Brain microvascular endothelial cell (primary cell): ENCODE data around the gene BTBD2.
A peak's percentile ranks its signal among the peaks of the same experiment; 100 is the strongest.

Experiments
- DNase-seq: peaks from one replicate; pipeline ENCODE4 v3.0.0-alpha.2; 2020
- H3K27ac ChIP-seq: fragments of 250-450 bp; sonication (Bioruptor Pico); 2 replicates; pipeline ENCODE4 v1.5.1; 2020; ENCODE audit warnings: mild to moderate bottlenecking, moderate library complexity
- H3K27me3 ChIP-seq: fragments of 250-450 bp; sonication (Bioruptor Pico); replicated peaks from 2 replicates; pipeline ENCODE4 v1.5.1; 2020; ENCODE audit warnings: mild to moderate bottlenecking
- H3K36me3 ChIP-seq: fragments of 250-450 bp; sonication (Bioruptor Pico); replicated peaks from 2 replicates; pipeline ENCODE4 v1.5.1; 2020; ENCODE audit warnings: mild to moderate bottlenecking
- H3K4me3 ChIP-seq: 2 replicates; pipeline ENCODE4 v1.5.1; 2011; ENCODE audit warnings: low read depth, mild to moderate bottlenecking, control low read depth, low read length, moderate library complexity
- CTCF ChIP-seq: IDR thresholded peaks from 2 replicates; pipeline ENCODE4 v1.5.1; 2011; ENCODE audit warnings: low read depth, mild to moderate bottlenecking, moderate library complexity, low read length, control low read depth, inconsistent platforms; ENCODE audit errors: missing control alignments
- in situ Hi-C: cut with HindIII; loops from 2 replicates; pipeline ENCODE4 v1.10.0; 2017; ENCODE audit warnings: low sequenced_read_pairs, low pct_ligation_motif_present

The BTBD2 gene

GRCh38 chr19:2061495-2062388 lies 46.2 kb upstream of the BTBD2 start:
- peak; percentile 1 for TF ChIP-seq CTCF
- H3K4me3 ChIP-seq = peak overlapping the region; percentile 63
- no peaks in the 10 kb centered on the region for H3K27me3 ChIP-seq
- in situ Hi-C loops = no loop called here
- DNase-seq = peak; percentile 98
- H3K36me3 ChIP-seq = no peaks in the 10 kb centered on the region
- H3K27ac ChIP-seq = peak overlapping the region; percentile 99

- Histone ChIP-seq H3K4me3 (peak overlapping the region; percentile 44), H3K27ac (peak overlapping the region; percentile 99), H3K27me3 (no peaks in the 10 kb centered on the region), H3K36me3 (no peaks in the 10 kb centered on the region)
- DNase-seq = peak; percentile 65
- in situ Hi-C loops = no loop called here
- TF ChIP-seq CTCF = no peak
These were observed 45.5 kb upstream of the BTBD2 start for GRCh38 chr19:2060884-2061494.

GRCh38 chr19:2059422-2060201 lies 44.1 kb upstream of the BTBD2 start:
- no peak overlapping the region for H3K4me3 ChIP-seq
- in situ Hi-C loops = no loop called here
- H3K27ac ChIP-seq = peak overlapping the region; percentile 99
- no peak for TF ChIP-seq CTCF
- H3K27me3 ChIP-seq = no peaks in the 10 kb centered on the region
- no peaks in the 10 kb centered on the region for H3K36me3 ChIP-seq
- DNase-seq = peak; percentile 64

- no peak for DNase-seq
- no peaks in the 10 kb centered on the region for H3K36me3 ChIP-seq
- H3K27me3 ChIP-seq = no peaks in the 10 kb centered on the region
- peak overlapping the region; percentile 99 for H3K27ac ChIP-seq
- TF ChIP-seq CTCF = no peak
- no peak overlapping the region for H3K4me3 ChIP-seq
- in situ Hi-C loops = no loop called here
These were observed 43.3 kb upstream of the BTBD2 start for GRCh38 chr19:2058570-2059421.

- no peak for DNase-seq
- in situ Hi-C loops = no loop called here
- no peak overlapping the region for H3K4me3 ChIP-seq
- H3K36me3 ChIP-seq = no peaks in the 10 kb centered on the region
- no peaks in the 10 kb centered on the region for H3K27me3 ChIP-seq
- no peak for TF ChIP-seq CTCF
- no peak overlapping the region for H3K27ac ChIP-seq
These were observed 42.3 kb upstream of the BTBD2 start for GRCh38 chr19:2057484-2058469.
